AG08395 (cell line): ENCODE data around the gene PARD6B.
"Not testable (repeated sequence)": the region's sequence is repeated elsewhere in the genome, so short reads cannot be mapped to it uniquely, and the experiment has no call there.

ENCODE experiments used
- DNase-seq: peaks from one replicate; pipeline ENCODE4 v3.0.0; 2012; ENCODE audit warnings: mixed read lengths, low spot score

Gene PARD6B

GRCh38 chr20:50799890-50800550 lies 68.6 kb downstream of the PARD6B start:
- DNase-seq = no peak

DNA sequence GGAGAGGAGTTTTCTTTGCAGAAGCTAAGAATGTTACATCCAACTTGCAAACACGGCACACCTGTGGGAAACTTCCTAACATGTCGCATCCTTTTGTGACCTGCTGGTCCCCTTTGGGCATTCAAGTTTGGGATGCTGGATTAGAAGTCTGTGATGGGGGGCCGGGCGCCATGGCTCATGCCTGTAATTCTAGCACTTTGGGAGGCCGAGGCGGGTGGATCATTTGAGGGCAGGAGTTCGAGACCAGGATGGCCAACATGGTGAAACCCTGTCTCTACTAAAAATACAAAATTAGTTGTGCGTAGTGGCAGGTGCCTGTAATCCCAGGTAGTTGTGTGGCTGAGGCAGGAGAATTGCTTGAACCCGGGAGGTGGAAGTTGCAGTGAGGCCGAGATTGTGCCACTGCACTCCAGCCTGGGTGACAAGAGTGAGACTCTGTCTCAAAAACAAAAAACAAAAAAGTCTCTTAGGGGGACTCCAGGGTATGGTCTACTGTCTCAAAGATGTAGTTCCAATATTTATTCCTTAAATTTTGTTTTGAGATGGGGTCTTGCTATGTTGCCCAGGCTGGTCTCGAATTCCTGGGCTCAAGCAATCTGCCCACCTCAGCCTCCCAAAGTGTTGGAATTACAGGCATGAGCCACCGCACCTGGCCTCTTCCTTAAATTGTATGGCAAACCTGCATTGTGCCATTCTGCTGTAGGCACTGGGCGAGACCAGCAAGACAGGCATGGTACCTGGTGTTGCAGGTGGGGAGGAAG lies 69.8 kb downstream of the PARD6B start:
- DNase-seq = not testable (repeated sequence)

DNA sequence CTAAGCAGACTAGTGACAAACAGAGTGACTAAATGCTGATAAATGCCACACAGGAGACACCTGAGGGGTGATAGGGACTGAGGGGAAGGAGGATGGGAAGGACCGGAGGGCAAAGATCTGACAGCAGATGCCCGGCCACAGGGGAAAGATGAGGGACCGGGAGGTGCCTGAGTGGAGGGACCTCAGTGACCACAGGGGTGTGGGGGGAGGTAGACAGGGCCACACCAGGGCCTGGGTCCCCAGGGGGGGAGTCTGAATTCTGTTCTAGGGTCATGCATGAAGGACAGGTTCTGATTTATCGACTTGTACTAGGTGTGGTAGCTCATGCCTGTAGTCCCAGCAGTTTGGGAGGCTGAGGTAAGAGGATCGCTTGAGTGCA lies 70.4 kb downstream of the PARD6B start:
- no peak for DNase-seq

DNA sequence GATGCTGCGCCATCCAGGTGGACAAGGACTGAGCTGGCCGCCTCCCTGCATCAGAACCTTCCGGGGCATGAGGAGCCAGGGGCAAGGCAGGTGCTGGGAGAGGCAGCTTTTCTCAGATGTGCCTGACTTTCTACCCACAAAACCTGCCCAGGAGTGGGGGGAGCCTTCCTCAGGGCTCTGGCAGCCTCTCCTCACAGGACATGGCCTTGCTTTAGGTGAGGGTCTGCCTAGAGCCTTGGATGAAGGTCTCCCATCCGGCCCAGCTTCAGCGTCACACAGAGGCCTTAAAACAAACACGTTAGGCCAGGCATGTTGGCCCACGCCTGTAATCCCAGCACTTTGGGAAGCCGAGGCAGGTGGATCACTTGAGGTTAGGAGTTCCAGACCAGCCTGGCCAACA lies 70.9 kb downstream of the PARD6B start:
- no peak for DNase-seq

DNA sequence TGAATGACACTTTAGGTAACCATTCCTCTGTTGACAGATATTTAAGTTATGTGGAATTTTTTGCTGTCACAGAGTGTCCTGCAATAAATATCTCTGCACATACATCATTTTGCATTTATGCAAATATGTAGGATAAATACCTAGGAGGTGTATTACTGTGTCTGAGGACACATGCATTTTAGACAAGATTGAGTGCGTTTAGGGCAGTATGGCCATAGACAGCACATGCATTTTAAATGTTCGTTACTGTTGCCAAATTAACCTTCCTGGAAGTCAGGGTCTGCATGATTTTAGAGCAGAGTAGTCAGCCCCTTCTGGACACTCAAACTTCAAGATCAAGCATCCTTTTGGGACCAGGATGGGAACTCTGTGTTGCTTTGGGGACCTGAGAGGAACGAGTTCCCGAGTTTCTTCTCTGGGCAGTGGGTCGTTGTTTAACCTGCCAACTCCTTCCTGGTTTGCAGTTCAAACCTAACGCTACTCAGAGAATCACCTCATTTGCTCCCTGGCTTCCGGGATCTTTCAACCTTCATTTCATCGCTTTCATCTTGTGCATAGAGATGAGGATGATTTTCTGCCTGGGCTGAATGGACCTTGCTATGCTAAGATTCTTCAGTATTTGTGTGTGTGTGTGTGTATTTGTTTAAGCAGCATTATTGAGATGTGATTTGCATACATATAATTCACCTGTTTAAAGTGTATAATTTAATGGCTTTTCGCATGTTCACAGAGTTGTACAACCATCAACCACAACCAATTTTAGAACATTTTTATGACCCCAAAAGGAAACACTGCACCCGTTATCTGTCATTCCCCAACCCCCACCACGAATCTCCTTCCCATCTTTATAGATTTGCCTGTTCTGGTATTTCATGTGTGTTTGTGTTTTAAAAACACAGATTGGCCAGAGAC lies 73.3 kb downstream of the PARD6B start:
- DNase-seq = no peak

DNA sequence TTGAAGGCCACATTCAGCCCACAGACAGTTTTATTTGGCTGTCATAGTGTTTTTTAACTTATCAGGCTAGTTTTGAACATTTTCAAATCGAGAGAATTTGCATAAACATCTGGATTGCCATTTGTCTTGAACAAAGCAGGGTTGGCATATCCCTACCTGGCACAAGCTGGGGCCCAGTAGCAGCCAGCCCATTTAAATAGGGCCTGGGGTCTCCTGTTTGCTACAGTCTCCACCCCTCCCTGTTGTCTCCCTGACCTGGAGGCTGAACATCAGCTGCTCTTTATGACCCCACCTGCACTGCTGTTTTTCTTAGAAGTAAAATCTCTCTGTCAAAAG lies 73.9 kb downstream of the PARD6B start:
- DNase-seq = no peak

DNA sequence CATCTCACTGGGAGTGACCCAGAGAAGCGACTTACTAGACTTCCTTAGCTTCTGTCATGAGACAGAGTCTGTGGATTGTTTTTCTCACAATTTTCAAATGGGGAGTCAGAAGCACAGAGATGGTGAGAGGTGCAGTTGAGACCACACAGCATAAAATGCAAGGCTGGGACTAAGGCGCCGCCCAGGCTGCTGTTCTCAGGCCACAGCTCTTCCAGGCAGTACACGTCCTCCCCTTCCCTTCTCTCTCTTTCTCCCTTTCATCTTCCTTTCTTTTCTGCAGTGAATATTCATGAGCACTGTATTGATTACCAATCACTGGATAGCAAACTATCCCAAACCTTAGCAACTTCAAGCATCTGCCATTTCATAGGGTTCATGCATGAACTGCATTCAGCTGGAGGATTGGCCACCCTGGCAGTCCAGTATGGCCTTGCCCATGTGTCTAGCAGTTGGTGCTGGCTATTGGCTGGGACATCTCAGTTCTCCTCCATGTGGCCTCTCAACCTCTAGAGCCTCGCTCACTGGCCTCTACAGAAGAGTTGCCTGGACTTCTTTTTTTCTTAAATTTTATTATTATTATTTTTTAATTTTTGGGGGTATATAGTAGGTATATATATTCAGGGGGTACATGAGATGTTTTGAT lies 74.9 kb downstream of the PARD6B start:
- DNase-seq = no peak
